MM.1S (cell line): ENCODE results near the gene TMEM126B.
"Not testable (repeated sequence)": the region's sequence is repeated elsewhere in the genome, so short reads cannot be mapped to it uniquely, and the experiment has no call there.

ENCODE experiments used
- DNase-seq: peaks from one replicate; pipeline ENCODE4 v3.0.0-alpha.2; 2015
- H2AFZ ChIP-seq: fragments of 300-600 bp; sonication (generic); 2 replicates; pipeline ENCODE4 v1.6.0; 2016; ENCODE audit warnings: antibody characterized with exemption, low read length
- H3F3A ChIP-seq: fragments of 300-600 bp; sonication (generic); 2 replicates; pipeline ENCODE4 v1.6.1; 2016; ENCODE audit warnings: mild to moderate bottlenecking, antibody characterized with exemption, low read length, moderate library complexity, mixed read lengths; ENCODE audit not compliant: insufficient read depth
- H3K27ac ChIP-seq: fragments of 300-600 bp; sonication (generic); 2 replicates; pipeline ENCODE4 v1.5.1; 2016; ENCODE audit warnings: mild to moderate bottlenecking, low read length
- H3K27me3 ChIP-seq: fragments of 300-600 bp; sonication (generic); replicated peaks from 2 replicates; pipeline ENCODE4 v1.6.0; 2016; ENCODE audit warnings: low read length; ENCODE audit not compliant: insufficient read depth
- H3K36me3 ChIP-seq: fragments of 300-600 bp; sonication (generic); replicated peaks from 2 replicates; pipeline ENCODE4 v1.6.1; 2016; ENCODE audit warnings: mild to moderate bottlenecking, low read length, mixed read lengths; ENCODE audit not compliant: insufficient read depth
- H3K4me1 ChIP-seq: fragments of 300-600 bp; sonication (generic); 2 replicates; pipeline ENCODE4 v1.6.1; 2016; ENCODE audit warnings: low read length, mixed read lengths
- H3K4me2 ChIP-seq: fragments of 300-600 bp; sonication (generic); 2 replicates; pipeline ENCODE4 v1.6.0; 2016; ENCODE audit warnings: low read depth, low read length
- H3K4me3 ChIP-seq: fragments of 300-600 bp; sonication (generic); 2 replicates; pipeline ENCODE4 v1.5.1; 2016; ENCODE audit warnings: low read length, mixed read lengths
- H3K79me2 ChIP-seq: fragments of 300-600 bp; sonication (generic); 2 replicates; pipeline ENCODE4 v1.6.1; 2016; ENCODE audit warnings: mixed run types, low read length, mixed read lengths
- H3K9ac ChIP-seq: fragments of 300-600 bp; sonication (generic); 2 replicates; pipeline ENCODE4 v1.6.1; 2016; ENCODE audit warnings: low read length, mixed read lengths
- H3K9me2 ChIP-seq: fragments of 300-600 bp; sonication (generic); replicated peaks from 2 replicates; pipeline ENCODE4 v1.6.1; 2016; ENCODE audit warnings: mild to moderate bottlenecking, low read length, mixed read lengths; ENCODE audit not compliant: insufficient read depth
- H3K9me3 ChIP-seq: fragments of 300-600 bp; sonication (generic); replicated peaks from 2 replicates; pipeline ENCODE4 v1.6.1; 2016; ENCODE audit warnings: mild to moderate bottlenecking, low read length, mixed read lengths; ENCODE audit not compliant: insufficient read depth
- H4K20me1 ChIP-seq: fragments of 300-600 bp; sonication (generic); 2 replicates; pipeline ENCODE4 v1.6.1; 2016; ENCODE audit warnings: mild to moderate bottlenecking, low read length, moderate library complexity, mixed read lengths; ENCODE audit not compliant: insufficient read depth
- CTCF ChIP-seq: fragments of 300-600 bp; sonication (generic); IDR thresholded peaks from 2 replicates; pipeline ENCODE4 v1.5.1; 2016; ENCODE audit warnings: antibody characterized with exemption, low read length, mixed read lengths
- EZH2 ChIP-seq: fragments of 300-600 bp; sonication (generic); optimal IDR thresholded peaks from 2 replicates; pipeline ENCODE3; 2017; ENCODE audit warnings: low read depth, mild to moderate bottlenecking, antibody characterized with exemption, low read length, mixed read lengths
- EZH2phosphoT487 ChIP-seq: fragments of 300-600 bp; sonication (generic); IDR thresholded peaks from 2 replicates; pipeline ENCODE4 v1.6.1; 2018; ENCODE audit warnings: antibody characterized with exemption, low read length

TMEM126B gene

GRCh38 chr11:85666687-85667086 lies 38.3 kb downstream of the TMEM126B start:
- Histone ChIP-seq H3K9ac (no peak overlapping the region), H3K9me2 (no peaks in the 10 kb centered on the region)

GRCh38 chr11:85668157-85668556 lies 39.8 kb downstream of the TMEM126B start:
- Histone ChIP-seq H3K79me2 (peaks cover 18% of the 10 kb centered on the region), H3K9me2 (no peaks in the 10 kb centered on the region), H3K27me3 (no peaks in the 10 kb centered on the region), H3K4me3 (no peak overlapping the region), H3K36me3 (no peaks in the 10 kb centered on the region), H3F3A (peaks cover 11% of the 10 kb centered on the region; the same call in 1 of the 2 replicates), H2AFZ (no peak overlapping the region), H3K9ac (no peak overlapping the region), H3K4me1 (no peaks in the 10 kb centered on the region), H4K20me1 (peaks cover 3% of the 10 kb centered on the region), H3K9me3 (no peaks in the 10 kb centered on the region), H3K27ac (no peak overlapping the region), H3K4me2 (no peak overlapping the region)
- TF ChIP-seq CTCF (no peak), EZH2 (no peak), EZH2phosphoT487 (no peak)
- no peak for DNase-seq

More at GRCh38 chr11:85666687-85667086, 38.3 kb downstream of the TMEM126B start:
- no peak for DNase-seq
- H2AFZ ChIP-seq = no peak overlapping the region
- H3K4me1 ChIP-seq = no peaks in the 10 kb centered on the region
- H3K4me3 ChIP-seq = no peak overlapping the region
- no peak for TF ChIP-seq CTCF
- no peak for TF ChIP-seq EZH2phosphoT487
- no peak for TF ChIP-seq EZH2
- H3K27ac ChIP-seq = no peak overlapping the region
- H3K79me2 ChIP-seq = peaks cover 31% of the 10 kb centered on the region
- H3K4me2 ChIP-seq = no peak overlapping the region
- H3K36me3 ChIP-seq = no peaks in the 10 kb centered on the region; the same call in 1 of the 2 replicates
- peaks cover 16% of the 10 kb centered on the region for H4K20me1 ChIP-seq
- H3F3A ChIP-seq = peaks cover 11% of the 10 kb centered on the region; the same call in 1 of the 2 replicates
- no peaks in the 10 kb centered on the region for H3K27me3 ChIP-seq
- H3K9me3 ChIP-seq = no peaks in the 10 kb centered on the region

- H3K4me2 ChIP-seq, H3K27me3 ChIP-seq, H2AFZ ChIP-seq, H3K36me3 ChIP-seq, H3K9ac ChIP-seq, H4K20me1 ChIP-seq, H3F3A ChIP-seq, H3K79me2 ChIP-seq, H3K9me3 ChIP-seq, H3K4me3 ChIP-seq, H3K9me2 ChIP-seq, H3K4me1 ChIP-seq, DNase-seq, H3K27ac ChIP-seq: not testable (repeated sequence)
These were observed 42.7 kb downstream of the TMEM126B start for GRCh38 chr11:85670949-85671663.
